PC-3 (cell line): Measurements from ENCODE around the gene REEP2.
"Not testable (repeated sequence)": the region's sequence is repeated elsewhere in the genome, so short reads cannot be mapped to it uniquely, and the experiment has no call there.

Source experiments
- CTCF ChIP-seq: fragments of 300-600 bp; sonication (generic); conservative IDR thresholded peaks from 2 replicates; pipeline ENCODE4 v1.5.1; 2017; ENCODE audit warnings: antibody characterized with exemption, low read depth, mild to moderate bottlenecking, low read length
- EZH2 ChIP-seq: fragments of 300-600 bp; sonication (generic); IDR thresholded peaks from one replicate; pipeline ENCODE4 v1.6.1; 2017; ENCODE audit warnings: antibody characterized with exemption, mild to moderate bottlenecking, low read length; ENCODE audit not compliant: unreplicated experiment
- EZH2phosphoT487 ChIP-seq: fragments of 300-600 bp; sonication (generic); IDR thresholded peaks from 2 replicates; pipeline ENCODE4 v1.6.1; 2018; ENCODE audit warnings: mild to moderate bottlenecking, antibody characterized with exemption, low read length, borderline replicate concordance

- not testable (repeated sequence) for TF ChIP-seq CTCF, EZH2, EZH2phosphoT487
Observed at GRCh38 chr5:138410996-138411640, 27.7 kb upstream of the REEP2 start.
